Smooth muscle cell (in vitro differentiated cells): ENCODE data around the gene OSMR. TPM values are rescaled to one million over a fixed set of nuclear protein-coding genes. Genes with fewer than 3 reads are reported as not detected.

Experiments used
- DNase-seq: peaks from one replicate; lab custom pipeline; 2025; ENCODE audit not compliant: unreplicated experiment; lab: John Stamatoyannopoulos, UW
- H2AFZ ChIP-seq: fragments of 200-600 bp; sonication (generic); 2 replicates; pipeline ENCODE4 v1.6.0; 2016; ENCODE audit warnings: antibody characterized with exemption, low read depth, mild to moderate bottlenecking
- H3F3A ChIP-seq: fragments of 200-600 bp; sonication (generic); 2 replicates; pipeline ENCODE4 v1.6.0; 2017; ENCODE audit warnings: antibody characterized with exemption, low read depth
- H3K27ac ChIP-seq: fragments of 200-600 bp; sonication (generic); 2 replicates; pipeline ENCODE4 v1.5.1; 2016; ENCODE audit warnings: low read depth, mild to moderate bottlenecking
- H3K27me3 ChIP-seq: fragments of 200-600 bp; sonication (generic); 2 replicates; pipeline ENCODE4 v1.6.1; 2016; ENCODE audit warnings: low read depth, mild to moderate bottlenecking
- H3K36me3 ChIP-seq: fragments of 200-600 bp; sonication (generic); 2 replicates; pipeline ENCODE4 v1.5.1; 2016; ENCODE audit warnings: low read depth
- H3K4me1 ChIP-seq: fragments of 200-600 bp; sonication (generic); 2 replicates; pipeline ENCODE4 v1.5.1; 2016; ENCODE audit warnings: low read depth
- H3K4me2 ChIP-seq: fragments of 200-600 bp; sonication (generic); 2 replicates; pipeline ENCODE4 v1.6.0; 2016; ENCODE audit warnings: mild to moderate bottlenecking
- H3K4me3 ChIP-seq: fragments of 200-600 bp; sonication (generic); 2 replicates; pipeline ENCODE4 v1.5.1; 2016; ENCODE audit warnings: mild to moderate bottlenecking
- H3K79me2 ChIP-seq: fragments of 200-600 bp; sonication (generic); 2 replicates; pipeline ENCODE4 v1.6.0; 2016; ENCODE audit warnings: low read depth, mild to moderate bottlenecking
- H3K9ac ChIP-seq: fragments of 200-600 bp; sonication (generic); 2 replicates; pipeline ENCODE4 v1.6.0; 2016; ENCODE audit warnings: low read depth
- H3K9me3 ChIP-seq: fragments of 200-600 bp; sonication (generic); replicated peaks from 2 replicates; pipeline ENCODE4 v1.5.1; 2016; ENCODE audit warnings: low read depth
- H4K20me1 ChIP-seq: fragments of 200-600 bp; sonication (generic); 2 replicates; pipeline ENCODE4 v1.6.0; 2016; ENCODE audit warnings: low read depth
- CTCF ChIP-seq: fragments of 200-600 bp; sonication (generic); IDR thresholded peaks from 2 replicates; pipeline ENCODE4 v1.5.1; 2017; ENCODE audit warnings: borderline replicate concordance, mild to moderate bottlenecking, antibody characterized with exemption; ENCODE audit not compliant: insufficient read depth, poor library complexity, severe bottlenecking
- WGBS: methylation state at CpG from one replicate; pipeline ENCODE4 v1.1.7; 2016; ENCODE audit warnings: low lambda C conversion rate; 5-methylcytosine and 5-hydroxymethylcytosine counted together
- polyA plus RNA-seq: library from polyadenylated mRNA; unstranded; fragments of >200 nt; fragmentation: Nextera tagmentation; extraction: Ambion mirVana; gene quantifications from 2 replicates; pipeline ENCODE4 v1.2.1, GENCODE V29; 2016
- total RNA-seq: library from RNA; depleted of rRNA; stranded (reverse); fragments of >200 nt; gene quantifications from 2 replicates; pipeline ENCODE4 v1.2.3, GENCODE V29; 2014

OSMR gene
- total and polyA plus RNA-seq, 2 experiments from 2014 or later: 31.8 to 52.5 TPM

DNA sequence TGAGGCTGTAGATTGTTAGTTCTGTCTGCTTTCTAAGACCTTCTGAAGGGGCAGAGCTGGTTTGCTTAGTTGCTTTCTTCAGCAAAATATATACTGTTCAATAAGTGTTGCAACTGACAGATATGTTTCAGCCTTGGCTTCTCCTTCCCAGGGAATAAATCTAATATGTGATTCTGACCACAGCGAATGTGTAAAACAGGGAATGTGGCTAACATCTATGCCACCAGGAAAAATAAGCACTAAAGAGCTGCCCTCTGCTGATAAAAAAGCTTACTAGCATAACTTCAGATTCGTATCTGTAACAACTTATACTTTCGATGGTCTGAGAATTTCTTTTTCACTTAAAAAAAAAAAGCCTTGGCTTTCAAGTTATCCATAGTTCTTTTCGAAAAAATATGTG, 13.0 kb upstream of the OSMR start:
- Histone ChIP-seq H3K79me2 (no peaks in the 10 kb centered on the region), H3F3A (peaks cover 3% of the 10 kb centered on the region), H3K9me3 (no peaks in the 10 kb centered on the region), H3K4me3 (no peak overlapping the region), H2AFZ (no peak overlapping the region), H3K4me1 (no peaks in the 10 kb centered on the region), H3K9ac (no peak overlapping the region), H3K27me3 (no peaks in the 10 kb centered on the region), H3K4me2 (no peak overlapping the region), H3K36me3 (peaks cover 3% of the 10 kb centered on the region), H4K20me1 (peaks cover under 1% of the 10 kb centered on the region), H3K27ac (no peak overlapping the region)
- no peak for DNase-seq
- WGBS: 76% methylated on average over 4 of the region's 4 CpGs
- TF ChIP-seq CTCF: no peak

DNA sequence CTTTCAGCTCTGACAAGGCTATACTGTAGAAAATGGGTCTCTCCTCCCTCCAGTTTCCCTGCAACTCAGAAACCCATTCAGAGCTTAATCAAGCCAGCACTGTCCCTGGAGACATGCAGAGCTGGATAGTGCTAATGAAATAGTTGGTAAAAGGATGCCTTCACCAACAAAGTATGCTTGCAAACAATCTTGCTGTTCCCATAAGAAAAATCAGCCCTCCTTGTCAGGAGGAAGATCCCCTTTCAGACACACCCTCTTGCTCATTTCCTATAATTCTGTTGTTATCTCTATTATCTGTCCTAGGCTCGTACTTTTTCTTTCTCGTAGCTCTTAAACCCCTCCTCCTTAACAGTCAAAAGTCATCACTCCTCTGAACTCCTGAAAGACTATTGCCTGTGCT, 9.9 kb upstream of the OSMR start:
- Histone ChIP-seq H2AFZ (no peak overlapping the region), H3K9me3 (no peaks in the 10 kb centered on the region), H3K27me3 (no peaks in the 10 kb centered on the region), H3K9ac (no peak overlapping the region), H3F3A (peaks cover 3% of the 10 kb centered on the region), H3K4me3 (no peak overlapping the region), H3K4me2 (no peak overlapping the region), H3K36me3 (no peaks in the 10 kb centered on the region), H3K27ac (no peak overlapping the region), H3K79me2 (peaks cover 6% of the 10 kb centered on the region), H4K20me1 (peaks cover 4% of the 10 kb centered on the region), H3K4me1 (no peaks in the 10 kb centered on the region)
- no peak for DNase-seq
- TF ChIP-seq CTCF: no peak
- 17% methylated on average over 2 of the region's 2 CpGs for WGBS

GRCh38 chr5:38837416-38837815, 8.4 kb upstream of the OSMR start:
- Histone ChIP-seq H3K79me2 (peaks cover 10% of the 10 kb centered on the region), H2AFZ (no peak overlapping the region), H4K20me1 (peaks cover 4% of the 10 kb centered on the region), H3F3A (peaks cover 3% of the 10 kb centered on the region), H3K27ac (no peak overlapping the region), H3K27me3 (no peaks in the 10 kb centered on the region), H3K9me3 (no peaks in the 10 kb centered on the region), H3K4me2 (no peak overlapping the region), H3K4me3 (no peak overlapping the region), H3K36me3 (no peaks in the 10 kb centered on the region), H3K9ac (no peak overlapping the region), H3K4me1 (no peaks in the 10 kb centered on the region)
- no peak for DNase-seq
- no peak for TF ChIP-seq CTCF
- WGBS: 88% methylated on average over 2 of the region's 2 CpGs

- Histone ChIP-seq H3K4me3 (no peak overlapping the region), H3K79me2 (peaks cover 15% of the 10 kb centered on the region), H3K4me1 (no peaks in the 10 kb centered on the region), H3K36me3 (no peaks in the 10 kb centered on the region), H3F3A (peaks cover 3% of the 10 kb centered on the region), H3K9ac (no peak overlapping the region), H4K20me1 (peaks cover 4% of the 10 kb centered on the region), H3K27ac (no peak overlapping the region), H2AFZ (no peak overlapping the region), H3K27me3 (no peaks in the 10 kb centered on the region), H3K4me2 (no peak overlapping the region), H3K9me3 (no peaks in the 10 kb centered on the region)
- no peak for TF ChIP-seq CTCF
- no peak for DNase-seq
- 71% methylated on average over 2 of the region's 2 CpGs for WGBS
These were observed 7.9 kb upstream of the OSMR start for GRCh38 chr5:38837932-38838331.
